ENCODE results near the gene CALM1. TPM values are rescaled to one million over a fixed set of nuclear protein-coding genes. Genes with fewer than 3 reads are reported as not detected.

The CALM1 gene
- total RNA-seq, 1 donor from 2014 or later: 590 TPM

DNA sequence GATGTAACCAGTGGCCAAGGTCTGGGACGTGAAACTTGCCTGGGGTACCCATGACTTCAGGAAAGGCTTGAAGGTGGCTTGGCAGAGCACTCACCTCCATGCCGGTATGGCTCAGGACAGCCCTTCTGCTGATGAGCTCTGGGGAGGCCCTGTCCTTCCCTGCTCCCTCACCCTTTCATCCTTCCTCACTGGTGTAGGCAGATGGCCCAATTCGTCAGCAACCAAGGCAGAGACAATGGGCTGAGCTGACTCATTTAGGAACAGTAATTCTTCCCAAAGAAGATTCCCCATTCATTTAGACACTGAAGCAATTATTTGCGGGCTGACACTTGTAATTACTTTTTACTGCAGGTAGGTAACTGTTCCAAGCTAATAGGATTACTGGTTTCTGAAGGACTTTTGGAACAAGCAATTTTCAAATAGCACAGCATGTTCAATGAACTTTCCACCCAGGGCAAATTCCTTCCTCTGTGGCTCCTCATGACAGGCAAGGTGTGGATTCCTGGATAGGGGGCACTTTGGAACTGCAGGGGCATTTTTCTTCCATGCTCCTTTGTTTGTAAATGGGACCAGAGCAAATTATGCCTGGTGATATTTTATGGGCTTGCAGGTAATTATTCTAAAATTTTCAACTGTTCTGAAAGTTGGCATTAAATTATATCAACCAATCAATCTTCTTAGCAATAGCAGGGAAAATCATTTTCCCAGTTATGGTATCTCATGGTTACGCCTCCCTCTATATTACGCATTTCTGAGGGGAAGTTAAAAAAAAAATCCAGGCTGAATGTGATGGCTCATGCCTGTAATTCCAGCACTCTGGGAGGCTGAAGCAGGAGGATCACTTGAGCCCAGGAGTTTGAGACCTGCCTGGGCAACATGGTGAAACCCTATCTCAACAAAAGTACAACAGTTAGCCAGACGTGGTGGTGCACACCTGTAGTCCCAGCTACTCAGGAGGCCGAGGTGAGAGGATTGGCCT is 41.0 kb upstream of the CALM1 start:
- H3K27ac Mint-ChIP-seq (ENCODE audit: unreplicated experiment): no peak overlapping the region

GRCh38 chr14:90356925-90357324 is 39.9 kb upstream of the CALM1 start:
- no peaks in the 10 kb centered on the region for H3K4me1 Mint-ChIP-seq (ENCODE audit: low read depth, unreplicated experiment)
- no peak overlapping the region for H3K4me3 Mint-ChIP-seq (ENCODE audit: unreplicated experiment)
- TF ChIP-seq, protein P1, sequence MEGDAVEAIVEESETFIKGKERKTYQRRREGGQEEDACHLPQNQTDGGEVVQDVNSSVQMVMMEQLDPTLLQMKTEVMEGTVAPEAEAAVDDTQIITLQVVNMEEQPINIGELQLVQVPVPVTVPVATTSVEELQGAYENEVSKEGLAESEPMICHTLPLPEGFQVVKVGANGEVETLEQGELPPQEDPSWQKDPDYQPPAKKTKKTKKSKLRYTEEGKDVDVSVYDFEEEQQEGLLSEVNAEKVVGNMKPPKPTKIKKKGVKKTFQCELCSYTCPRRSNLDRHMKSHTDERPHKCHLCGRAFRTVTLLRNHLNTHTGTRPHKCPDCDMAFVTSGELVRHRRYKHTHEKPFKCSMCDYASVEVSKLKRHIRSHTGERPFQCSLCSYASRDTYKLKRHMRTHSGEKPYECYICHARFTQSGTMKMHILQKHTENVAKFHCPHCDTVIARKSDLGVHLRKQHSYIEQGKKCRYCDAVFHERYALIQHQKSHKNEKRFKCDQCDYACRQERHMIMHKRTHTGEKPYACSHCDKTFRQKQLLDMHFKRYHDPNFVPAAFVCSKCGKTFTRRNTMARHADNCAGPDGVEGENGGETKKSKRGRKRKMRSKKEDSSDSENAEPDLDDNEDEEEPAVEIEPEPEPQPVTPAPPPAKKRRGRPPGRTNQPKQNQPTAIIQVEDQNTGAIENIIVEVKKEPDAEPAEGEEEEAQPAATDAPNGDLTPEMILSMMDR (IDR thresholded peaks at IDR 0.05; ENCODE audit: partially characterized antibody, unreplicated experiment): no peak
- no peak for DNase-seq
- H3K27me3 Mint-ChIP-seq (ENCODE audit: unreplicated experiment): no peaks in the 10 kb centered on the region
- H3K9me3 Mint-ChIP-seq (ENCODE audit: unreplicated experiment): no peaks in the 10 kb centered on the region
- H3K27ac Mint-ChIP-seq (ENCODE audit: unreplicated experiment): no peak overlapping the region
- H3K36me3 Mint-ChIP-seq (ENCODE audit: unreplicated experiment): no peaks in the 10 kb centered on the region

More for the DNA sequence above, 41.0 kb upstream of the CALM1 start:
- H3K36me3 Mint-ChIP-seq (ENCODE audit: unreplicated experiment): no peaks in the 10 kb centered on the region
- H3K9me3 Mint-ChIP-seq (ENCODE audit: unreplicated experiment): no peaks in the 10 kb centered on the region
- H3K27me3 Mint-ChIP-seq (ENCODE audit: unreplicated experiment): no peaks in the 10 kb centered on the region
- no peak for DNase-seq
- no peaks in the 10 kb centered on the region for H3K4me1 Mint-ChIP-seq (ENCODE audit: low read depth, unreplicated experiment)
- no peak overlapping the region for H3K4me3 Mint-ChIP-seq (ENCODE audit: unreplicated experiment)
- TF ChIP-seq, protein P1 (IDR thresholded peaks at IDR 0.05; ENCODE audit: partially characterized antibody, unreplicated experiment): no peak

- no peaks in the 10 kb centered on the region for H3K36me3 Mint-ChIP-seq (ENCODE audit: unreplicated experiment)
- no peak overlapping the region for H3K27ac Mint-ChIP-seq (ENCODE audit: unreplicated experiment)
- TF ChIP-seq, protein P1 (IDR thresholded peaks at IDR 0.05; ENCODE audit: partially characterized antibody, unreplicated experiment): no peak
- H3K4me3 Mint-ChIP-seq (ENCODE audit: unreplicated experiment): no peak overlapping the region
- DNase-seq: no peak
- H3K27me3 Mint-ChIP-seq (ENCODE audit: unreplicated experiment): no peaks in the 10 kb centered on the region
- H3K4me1 Mint-ChIP-seq (ENCODE audit: low read depth, unreplicated experiment): no peaks in the 10 kb centered on the region
- H3K9me3 Mint-ChIP-seq (ENCODE audit: unreplicated experiment): no peaks in the 10 kb centered on the region
Measured at GRCh38 chr14:90358359-90358758, 38.5 kb upstream of the CALM1 start.

DNA sequence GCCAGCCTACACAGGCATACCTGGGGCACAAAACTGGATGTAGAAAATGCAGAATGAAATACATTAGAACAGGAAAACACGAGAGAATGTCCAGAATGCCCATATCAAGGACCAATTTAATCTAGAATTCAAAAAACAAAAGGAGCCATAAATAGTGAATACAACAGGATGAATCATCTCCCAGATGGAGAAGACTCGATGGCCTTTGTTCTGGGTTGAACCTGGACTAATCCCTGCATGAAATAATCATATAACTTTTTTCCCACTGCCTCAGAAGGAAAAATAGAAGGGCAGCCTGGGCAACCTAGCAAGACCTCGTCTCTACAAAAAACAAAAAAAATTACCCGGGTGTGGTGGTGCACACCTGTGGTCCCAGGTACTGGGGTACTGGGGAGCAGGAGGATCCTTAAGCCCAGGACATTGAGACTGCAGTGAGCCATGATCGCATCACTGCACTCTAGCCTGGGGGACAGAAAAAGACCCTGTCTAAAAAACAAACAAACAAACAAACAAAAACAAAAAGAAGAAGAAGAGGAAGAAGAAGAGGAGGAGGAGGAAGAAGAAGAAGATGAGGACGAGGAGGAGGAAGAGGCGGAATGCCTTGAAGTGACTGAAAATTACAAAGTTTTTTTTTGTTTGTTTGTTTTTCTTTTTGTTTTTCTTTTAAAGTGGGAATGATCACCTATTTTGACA is 34.8 kb upstream of the CALM1 start:
- Mint-ChIP-seq H3K9me3 (ENCODE audit: unreplicated experiment) (no peaks in the 10 kb centered on the region), H3K36me3 (ENCODE audit: unreplicated experiment) (no peaks in the 10 kb centered on the region), H3K27ac (ENCODE audit: unreplicated experiment) (no peak overlapping the region), H3K27me3 (ENCODE audit: unreplicated experiment) (no peaks in the 10 kb centered on the region), H3K4me3 (ENCODE audit: unreplicated experiment) (no peak overlapping the region), H3K4me1 (ENCODE audit: low read depth, unreplicated experiment) (no peaks in the 10 kb centered on the region)
- TF ChIP-seq, protein P1 (IDR thresholded peaks at IDR 0.05; ENCODE audit: partially characterized antibody, unreplicated experiment): no peak
- no peak for DNase-seq

DNA sequence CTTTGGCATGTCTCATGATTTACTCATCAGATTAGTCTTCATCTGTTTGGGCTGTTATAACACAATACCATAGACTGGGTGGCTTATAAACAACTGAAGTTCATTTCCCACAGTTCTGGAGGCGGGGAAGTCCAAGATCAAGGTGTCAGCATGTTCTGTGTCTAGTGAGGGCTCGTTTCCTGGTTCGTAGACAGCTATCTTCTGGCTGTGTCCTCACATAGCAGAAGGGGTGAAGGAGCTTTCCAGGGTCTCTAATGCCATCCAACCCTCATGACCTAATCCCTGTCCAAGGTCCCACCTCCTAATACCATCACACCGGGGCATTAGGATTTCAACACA is 34.3 kb upstream of the CALM1 start:
- no peaks in the 10 kb centered on the region for H3K9me3 Mint-ChIP-seq (ENCODE audit: unreplicated experiment)
- DNase-seq: no peak
- TF ChIP-seq, protein P1 (IDR thresholded peaks at IDR 0.05; ENCODE audit: partially characterized antibody, unreplicated experiment): no peak
- H3K27ac Mint-ChIP-seq (ENCODE audit: unreplicated experiment): no peak overlapping the region
- no peak overlapping the region for H3K4me3 Mint-ChIP-seq (ENCODE audit: unreplicated experiment)
- H3K27me3 Mint-ChIP-seq (ENCODE audit: unreplicated experiment): no peaks in the 10 kb centered on the region
- H3K4me1 Mint-ChIP-seq (ENCODE audit: low read depth, unreplicated experiment): no peaks in the 10 kb centered on the region
- no peaks in the 10 kb centered on the region for H3K36me3 Mint-ChIP-seq (ENCODE audit: unreplicated experiment)

Data from glutamatergic neuron (in vitro differentiated cells).